ENCODE data around the gene MYO3B.
"Not testable (repeated sequence)": the region's sequence is repeated elsewhere in the genome, so short reads cannot be mapped to it uniquely, and the experiment has no call there.

Gene MYO3B

GRCh38 chr2:170163411-170164065 lies 14.4 kb upstream of the MYO3B start:
- DNase-seq, result no peak

GRCh38 chr2:170165129-170165528 lies 12.8 kb upstream of the MYO3B start:
- no peak for DNase-seq

- no peak for DNase-seq
Observed at GRCh38 chr2:170166735-170167134, 11.2 kb upstream of the MYO3B start.

- DNase-seq, result no peak
Observed at GRCh38 chr2:170170281-170171040, 7.5 kb upstream of the MYO3B start.

GRCh38 chr2:170176212-170176611 lies 1.7 kb upstream of the MYO3B start:
- no peak for DNase-seq

GRCh38 chr2:170180031-170180566 lies 2.2 kb downstream of the MYO3B start:
- peak; percentile 17 for DNase-seq

- DNase-seq, result no peak
Observed at GRCh38 chr2:170181602-170182001, 3.7 kb downstream of the MYO3B start.

GRCh38 chr2:170185319-170185718 lies 7.4 kb downstream of the MYO3B start:
- DNase-seq, result no peak

- no peak for DNase-seq
Observed at GRCh38 chr2:170189757-170190156, 11.8 kb downstream of the MYO3B start.

- DNase-seq, result no peak
Observed at GRCh38 chr2:170190172-170190571, 12.2 kb downstream of the MYO3B start.

- no peak for DNase-seq
Observed at GRCh38 chr2:170191166-170191866, 13.4 kb downstream of the MYO3B start.

GRCh38 chr2:170196963-170197362 lies 19.0 kb downstream of the MYO3B start:
- no peak for DNase-seq

GRCh38 chr2:170201275-170201674 lies 23.3 kb downstream of the MYO3B start:
- no peak for DNase-seq

GRCh38 chr2:170201734-170202393 lies 23.9 kb downstream of the MYO3B start:
- DNase-seq, result no peak

GRCh38 chr2:170202437-170202836 lies 24.5 kb downstream of the MYO3B start:
- DNase-seq, result no peak

- DNase-seq, result no peak
Observed at GRCh38 chr2:170204298-170204951, 26.5 kb downstream of the MYO3B start.

GRCh38 chr2:170206246-170206645 lies 28.3 kb downstream of the MYO3B start:
- DNase-seq, result no peak

GRCh38 chr2:170206805-170207407 lies 29.0 kb downstream of the MYO3B start:
- DNase-seq, result no peak

- no peak for DNase-seq
Observed at GRCh38 chr2:170207901-170208300, 30.0 kb downstream of the MYO3B start.

GRCh38 chr2:170208967-170209366 lies 31.0 kb downstream of the MYO3B start:
- no peak for DNase-seq

GRCh38 chr2:170212625-170213280 lies 34.8 kb downstream of the MYO3B start:
- no peak for DNase-seq

- not testable (repeated sequence) for DNase-seq
Observed at GRCh38 chr2:170213281-170213625, 35.3 kb downstream of the MYO3B start.

Data from NCI-H510A (cell line).